Transverse colon (tissue), 4 donors: Measurements from ENCODE around the gene SLC9A4. TPM values are rescaled to one million over a fixed set of nuclear protein-coding genes. Genes with fewer than 3 reads are reported as not detected.

Source experiments
- DNase-seq: peaks from one replicate; pipeline ENCODE4 v3.0.0-alpha.2; 2019
- H3K27ac ChIP-seq, 4 donors: fragments of 200-600 bp; sonication (generic); 2 replicates each; pipeline ENCODE4 v1.5.1; 2016 to 2018; ENCODE audit warnings: inconsistent platforms in 4 of 4
- H3K27me3 ChIP-seq: fragments of 200-600 bp; sonication (generic); 2 replicates; pipeline ENCODE4 v1.5.1; 2017; ENCODE audit warnings: inconsistent platforms
- H3K36me3 ChIP-seq, 4 donors: fragments of 200-600 bp; sonication (generic); 2 replicates each; pipeline ENCODE4 v1.5.1; 2017 to 2019; ENCODE audit warnings: inconsistent platforms in 4 of 4
- H3K4me1 ChIP-seq, 4 donors: fragments of 200-600 bp; sonication (generic); 2 replicates each; pipeline ENCODE4 v1.5.1; 2017 to 2020; ENCODE audit warnings: inconsistent platforms in 4 of 4
- H3K4me3 ChIP-seq, 4 donors: fragments of 200-600 bp; sonication (generic); 1 replicate in 1 of 4; 2 replicates in 3 of 4; pipeline versions ENCODE4 v1.5.1 to v1.6.1; 2017 to 2019; ENCODE audit warnings: inconsistent platforms in 4 of 4
- H3K9me3 ChIP-seq, 2 donors: fragments of 200-600 bp; sonication (generic); 2 replicates each; pipeline ENCODE4 v1.5.1; 2017 to 2019; ENCODE audit warnings: inconsistent platforms in 2 of 2
- CTCF ChIP-seq, 5 experiments: fragments of 200-600 bp in 3 of 5; fragments of 450-650 bp in 2 of 5; sonication (generic) in 3 of 5; IDR thresholded peaks; 1 replicate in 2 of 5; 2 replicates in 3 of 5; pipeline ENCODE4 v1.5.1; 2016 to 2017; ENCODE audit warnings: antibody characterized with exemption in 5 of 5, inconsistent platforms in 3 of 5, mild to moderate bottlenecking in 2 of 5, moderate library complexity in 1 of 5
- EP300 ChIP-seq: sonication (generic); formaldehyde crosslinking; IDR thresholded peaks from one replicate; pipeline ENCODE4 v1.6.1; 2017; ENCODE audit warnings: antibody characterized with exemption, low read depth
- POLR2A ChIP-seq: fragments of 450-650 bp; IDR thresholded peaks from one replicate; pipeline ENCODE4 v1.6.1; 2016; ENCODE audit warnings: antibody characterized with exemption, mild to moderate bottlenecking, moderate library complexity
- POLR2AphosphoS5 ChIP-seq, 3 donors: sonication (generic); formaldehyde crosslinking; IDR thresholded peaks; one replicate each; pipeline ENCODE4 v1.6.1; 2016; ENCODE audit warnings: antibody characterized with exemption in 3 of 3
- WGBS, 2 donors: methylation state at CpG; one replicate each; pipeline ENCODE4 v1.1.5; 2018; ENCODE audit warnings: low coverage in 1 of 2; 5-methylcytosine and 5-hydroxymethylcytosine counted together
- in situ Hi-C, 4 donors: fragments of 200-750 bp; cut with MboI; loops; one replicate each; pipeline versions ENCODE4 v1.15.0 to v1.15.1; 2017; ENCODE audit warnings: low sequenced_read_pairs in 3 of 4, low pct_ligation_motif_present in 1 of 4, low pct_unique_long_range_greater_than_20kb in 1 of 4
- intact Hi-C: fragments of 100-400 bp; cut with DNase I; formaldehyde crosslinking; loops from one replicate; pipeline ENCODE4 v1.15.1; 2023; ENCODE audit warnings: low total_unique reads
- total RNA-seq, 4 donors: library from RNA; depleted of rRNA; stranded (reverse); fragments of >200 nt; gene quantifications; one replicate each; pipeline ENCODE4 v1.1.0, GENCODE V29; 2016

The SLC9A4 gene
- total RNA-seq, 4 donors from 2014 or later = not detected

GRCh38 chr2:102427249-102427648 is 45.8 kb upstream of the SLC9A4 start:
- no peaks in the 10 kb centered on the region for H3K4me1 ChIP-seq
- no peak overlapping the region for H3K27ac ChIP-seq
- in situ Hi-C loops (loop anchor here in 2 of 4 donors (25.0 kb wide), 2 partner anchors 415 to 540 kb away; no protein-coding TSS in a partner anchor), intact Hi-C loops (no loop called here)
- no peaks in the 10 kb centered on the region for H3K36me3 ChIP-seq
- DNase-seq = no peak
- no peak overlapping the region for H3K4me3 ChIP-seq
- H3K9me3 ChIP-seq = no peaks in the 10 kb centered on the region
- H3K27me3 ChIP-seq = no peaks in the 10 kb centered on the region
- TF ChIP-seq POLR2A (no peak), POLR2AphosphoS5 (IDR thresholded peaks at IDR 0.05) (no peak), CTCF (IDR thresholded peaks at IDR 0.05) (no peak), EP300 (no peak)
- 34 to 91% methylated on average over 1 of the region's 1 CpG for WGBS, 2 donors

DNA sequence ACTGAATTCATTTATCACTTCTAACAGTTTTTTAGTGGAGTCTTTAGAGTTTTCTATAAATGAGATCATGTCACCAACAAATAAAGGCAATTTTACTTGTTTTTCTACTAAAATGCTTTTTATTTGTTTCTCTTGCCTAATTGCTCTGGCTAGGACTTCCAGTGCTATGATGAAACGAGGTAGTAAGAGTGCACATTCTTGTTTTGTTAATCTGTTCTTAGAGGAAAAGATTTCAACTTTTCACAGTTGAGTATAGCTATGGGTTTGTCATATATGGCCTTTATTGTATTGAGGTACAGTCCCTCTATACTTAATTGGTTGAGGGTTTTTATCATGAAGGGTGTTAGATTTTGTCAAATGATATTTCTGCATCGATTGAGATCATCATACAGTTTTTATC is 44.5 kb upstream of the SLC9A4 start:
- in situ Hi-C loops (loop anchor here in 2 of 4 donors (25.0 kb wide), 2 partner anchors 416 to 541 kb away; no protein-coding TSS in a partner anchor), intact Hi-C loops (no loop called here)
- Histone ChIP-seq H3K4me3 (no peak overlapping the region), H3K27me3 (no peaks in the 10 kb centered on the region), H3K27ac (no peak overlapping the region), H3K4me1 (no peaks in the 10 kb centered on the region), H3K9me3 (no peaks in the 10 kb centered on the region), H3K36me3 (no peaks in the 10 kb centered on the region)
- TF ChIP-seq CTCF (IDR thresholded peaks at IDR 0.05) = no peak
- no peak for TF ChIP-seq EP300
- no peak for TF ChIP-seq POLR2AphosphoS5 (IDR thresholded peaks at IDR 0.05)
- TF ChIP-seq POLR2A = no peak
- DNase-seq = no peak
- WGBS, 2 donors = 68 to 88% methylated on average over 2 of the region's 2 CpGs

DNA sequence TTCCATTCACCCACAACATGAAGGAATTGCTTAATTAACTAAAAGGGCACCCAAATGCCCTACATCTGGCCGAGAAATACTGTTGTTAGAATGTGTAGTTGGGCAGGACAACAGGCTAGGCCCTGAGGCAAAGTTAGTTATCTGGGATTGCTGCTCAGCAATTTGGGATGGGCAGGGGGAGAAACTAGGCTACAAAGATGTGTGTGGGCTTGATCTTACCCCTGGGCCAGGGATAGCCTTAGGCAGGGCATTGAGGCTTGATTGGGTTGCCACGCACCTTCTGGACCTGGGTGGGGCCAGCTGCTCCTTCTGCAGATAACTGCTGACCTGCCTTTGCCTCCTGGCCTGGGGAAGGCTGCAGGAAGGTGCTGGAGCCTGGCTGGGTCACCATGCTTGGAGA is 40.6 kb upstream of the SLC9A4 start:
- DNase-seq = no peak
- intact Hi-C loops (no loop called here), in situ Hi-C loops (loop anchor here in 2 of 4 donors (25.0 kb wide), 2 partner anchors 420 to 545 kb away; no protein-coding TSS in a partner anchor)
- Histone ChIP-seq H3K4me3 (no peak overlapping the region), H3K27ac (no peak overlapping the region), H3K9me3 (no peaks in the 10 kb centered on the region), H3K4me1 (no peaks in the 10 kb centered on the region), H3K36me3 (no peaks in the 10 kb centered on the region), H3K27me3 (no peaks in the 10 kb centered on the region)
- TF ChIP-seq POLR2A (no peak), EP300 (no peak), POLR2AphosphoS5 (IDR thresholded peaks at IDR 0.05) (no peak), CTCF (IDR thresholded peaks at IDR 0.05) (no peak)
- WGBS, 2 donors = 80 to 87% methylated on average over 1 to 2 of the region's 2 CpGs

GRCh38 chr2:102433973-102434654 is 38.9 kb upstream of the SLC9A4 start:
- in situ Hi-C loops = loop anchor here in 2 of 4 donors (25.0 kb wide), 2 partner anchors 422 to 547 kb away; no protein-coding TSS in a partner anchor
- H3K36me3 ChIP-seq = no peaks in the 10 kb centered on the region
- no peak overlapping the region for H3K27ac ChIP-seq
- H3K4me1 ChIP-seq = no peaks in the 10 kb centered on the region
- no peaks in the 10 kb centered on the region for H3K9me3 ChIP-seq
- H3K4me3 ChIP-seq = no peak overlapping the region
- intact Hi-C loops = no loop called here
- WGBS, 2 donors = 95 to 96% methylated on average over 4 of the region's 4 CpGs
- no peak for TF ChIP-seq CTCF (IDR thresholded peaks at IDR 0.05)
- no peak for TF ChIP-seq EP300
- TF ChIP-seq POLR2A = no peak
- no peak for TF ChIP-seq POLR2AphosphoS5 (IDR thresholded peaks at IDR 0.05)
- DNase-seq = no peak
- no peaks in the 10 kb centered on the region for H3K27me3 ChIP-seq
